Measurements from ENCODE around the gene SFSWAP. TPM values are rescaled to one million over a fixed set of nuclear protein-coding genes. Genes with fewer than 3 reads are reported as not detected.
A peak's percentile ranks its signal among the peaks of the same experiment; 100 is the strongest.

The SFSWAP gene
- total RNA-seq, 4 donors from 2014 or later = 12.8 to 39.5 (median 25.9) TPM

DNA sequence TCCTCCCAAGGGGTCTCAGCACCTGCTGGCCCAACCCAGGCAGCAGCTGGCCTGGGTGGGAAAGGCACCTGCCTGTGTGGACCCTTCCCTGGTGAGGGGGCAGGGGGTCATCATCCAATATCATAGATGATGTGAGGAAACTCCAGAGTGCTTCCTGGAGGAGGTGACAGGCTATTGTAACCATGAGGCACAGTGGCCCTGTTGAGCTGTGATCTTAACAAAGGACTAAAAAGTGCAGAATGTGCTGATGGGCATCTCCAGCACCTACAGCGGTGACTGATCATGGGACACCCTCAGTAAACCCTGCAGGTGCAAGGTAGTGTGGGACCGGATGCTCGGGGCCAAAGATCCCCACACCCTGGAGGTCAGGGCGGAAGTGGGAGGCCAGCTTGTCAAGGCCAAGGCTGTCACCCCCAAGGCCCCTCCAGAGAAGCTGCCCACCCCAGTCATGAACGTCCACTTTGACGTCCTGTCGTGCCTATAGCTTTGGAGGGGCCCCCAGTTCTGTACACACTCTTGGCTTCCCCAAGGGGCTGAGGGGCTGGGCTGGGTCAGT lies 124.8 kb downstream of the SFSWAP start:
- TF ChIP-seq, protein P1, sequence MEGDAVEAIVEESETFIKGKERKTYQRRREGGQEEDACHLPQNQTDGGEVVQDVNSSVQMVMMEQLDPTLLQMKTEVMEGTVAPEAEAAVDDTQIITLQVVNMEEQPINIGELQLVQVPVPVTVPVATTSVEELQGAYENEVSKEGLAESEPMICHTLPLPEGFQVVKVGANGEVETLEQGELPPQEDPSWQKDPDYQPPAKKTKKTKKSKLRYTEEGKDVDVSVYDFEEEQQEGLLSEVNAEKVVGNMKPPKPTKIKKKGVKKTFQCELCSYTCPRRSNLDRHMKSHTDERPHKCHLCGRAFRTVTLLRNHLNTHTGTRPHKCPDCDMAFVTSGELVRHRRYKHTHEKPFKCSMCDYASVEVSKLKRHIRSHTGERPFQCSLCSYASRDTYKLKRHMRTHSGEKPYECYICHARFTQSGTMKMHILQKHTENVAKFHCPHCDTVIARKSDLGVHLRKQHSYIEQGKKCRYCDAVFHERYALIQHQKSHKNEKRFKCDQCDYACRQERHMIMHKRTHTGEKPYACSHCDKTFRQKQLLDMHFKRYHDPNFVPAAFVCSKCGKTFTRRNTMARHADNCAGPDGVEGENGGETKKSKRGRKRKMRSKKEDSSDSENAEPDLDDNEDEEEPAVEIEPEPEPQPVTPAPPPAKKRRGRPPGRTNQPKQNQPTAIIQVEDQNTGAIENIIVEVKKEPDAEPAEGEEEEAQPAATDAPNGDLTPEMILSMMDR (IDR thresholded peaks at IDR 0.05) = no peak
- no peak for TF ChIP-seq POLR2A (IDR thresholded peaks at IDR 0.05)
- H3K27ac ChIP-seq = no peak overlapping the region
- intact Hi-C loops (cut with DNase I) = no loop called here
- DNase-seq = no peak
- no peaks in the 10 kb centered on the region for H3K9me3 ChIP-seq
- peaks cover 0 to 69% (median 3%) of the 10 kb centered on the region in 4 donors for H3K27me3 ChIP-seq
- H3K4me3 ChIP-seq = no peak overlapping the region
- H3K36me3 ChIP-seq = no peaks in the 10 kb centered on the region
- WGBS, 2 donors = 62 to 80% methylated on average over 5 of the region's 7 CpGs
- peaks cover 7 to 41% (median 15%) of the 10 kb centered on the region in 3 donors for H3K4me1 ChIP-seq

DNA sequence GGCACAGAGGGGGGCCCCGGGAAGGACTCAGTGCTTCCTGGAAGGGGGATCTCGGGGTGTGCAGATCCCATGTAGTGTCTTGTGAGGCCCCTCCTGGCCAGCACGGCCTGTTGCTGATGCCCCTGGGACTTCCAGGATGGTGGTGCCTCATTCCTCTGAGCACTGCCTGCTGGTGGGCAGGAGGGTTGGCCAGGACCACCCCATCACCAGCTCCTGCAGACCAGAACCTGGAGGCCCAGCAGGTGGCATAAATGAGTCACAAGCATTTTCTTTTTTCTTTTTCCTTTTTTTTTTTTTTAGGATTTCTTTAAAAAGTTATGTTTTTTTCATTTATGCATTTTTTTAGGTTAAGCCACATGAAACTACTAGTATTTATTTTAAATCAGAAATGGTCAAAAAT lies 125.3 kb downstream of the SFSWAP start:
- Histone ChIP-seq H3K9me3 (no peaks in the 10 kb centered on the region), H3K27ac (no peak overlapping the region), H3K4me1 (peaks cover 3 to 36% (median 10%) of the 10 kb centered on the region in 3 donors), H3K27me3 (peaks cover 0 to 64% (median 3%) of the 10 kb centered on the region in 4 donors), H3K36me3 (peaks cover 0 to under 1% (median 0%) of the 10 kb centered on the region in 3 donors), H3K4me3 (no peak overlapping the region)
- no peak for DNase-seq
- TF ChIP-seq, protein P1 (IDR thresholded peaks at IDR 0.05) = peak in 1 of 6 experiments; percentile 18
- no peak for TF ChIP-seq POLR2A (IDR thresholded peaks at IDR 0.05)
- intact Hi-C loops (cut with DNase I) = no loop called here
- 44 to 48% methylated on average over 2 to 3 of the region's 3 CpGs for WGBS, 2 donors

DNA sequence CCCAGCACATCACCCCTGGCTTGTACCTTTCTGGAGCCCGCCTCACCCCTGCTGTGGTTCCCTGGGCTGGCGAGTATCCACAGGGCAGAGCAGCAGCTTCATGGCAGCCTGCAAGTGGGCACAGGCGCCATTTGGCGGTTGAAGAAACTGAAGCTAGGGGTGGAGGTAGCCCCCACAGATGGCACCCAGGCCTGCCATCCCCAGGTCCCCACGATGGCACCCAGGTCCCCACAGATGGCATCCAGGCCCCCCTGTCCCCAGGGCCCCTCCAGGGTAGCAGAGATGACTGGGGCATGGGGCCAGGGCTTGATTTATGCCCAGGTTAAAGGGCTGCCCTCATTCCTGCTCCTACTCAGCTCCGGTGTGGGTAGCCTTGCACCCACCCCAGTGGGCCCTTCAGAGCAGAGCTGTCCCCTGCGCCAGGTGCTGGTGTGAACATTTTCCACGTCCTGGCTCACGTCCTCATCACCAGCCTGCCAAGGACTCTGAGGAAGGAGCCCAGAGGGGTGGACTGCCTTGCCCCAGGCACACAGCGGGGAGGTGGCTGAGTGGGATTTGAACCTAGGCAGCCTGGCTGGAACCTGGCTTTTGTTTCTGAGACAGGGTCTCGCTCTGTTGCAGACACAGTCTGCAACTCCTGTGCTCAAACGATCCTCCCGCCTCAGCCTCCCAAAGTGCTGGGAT lies 126.0 kb downstream of the SFSWAP start:
- Histone ChIP-seq H3K4me1 (peaks cover 0 to 31% (median 6%) of the 10 kb centered on the region in 3 donors), H3K9me3 (no peaks in the 10 kb centered on the region), H3K27me3 (peaks cover 0 to 60% (median 3%) of the 10 kb centered on the region in 4 donors), H3K36me3 (peaks cover 0 to 4% (median 0%) of the 10 kb centered on the region in 3 donors), H3K27ac (no peak overlapping the region), H3K4me3 (no peak overlapping the region)
- TF ChIP-seq, protein P1 (IDR thresholded peaks at IDR 0.05) = no peak
- no peak for TF ChIP-seq POLR2A (IDR thresholded peaks at IDR 0.05)
- intact Hi-C loops (cut with DNase I) = no loop called here
- no peak for DNase-seq
- WGBS, 2 donors = 66 to 79% methylated on average over 6 of the region's 13 CpGs

DNA sequence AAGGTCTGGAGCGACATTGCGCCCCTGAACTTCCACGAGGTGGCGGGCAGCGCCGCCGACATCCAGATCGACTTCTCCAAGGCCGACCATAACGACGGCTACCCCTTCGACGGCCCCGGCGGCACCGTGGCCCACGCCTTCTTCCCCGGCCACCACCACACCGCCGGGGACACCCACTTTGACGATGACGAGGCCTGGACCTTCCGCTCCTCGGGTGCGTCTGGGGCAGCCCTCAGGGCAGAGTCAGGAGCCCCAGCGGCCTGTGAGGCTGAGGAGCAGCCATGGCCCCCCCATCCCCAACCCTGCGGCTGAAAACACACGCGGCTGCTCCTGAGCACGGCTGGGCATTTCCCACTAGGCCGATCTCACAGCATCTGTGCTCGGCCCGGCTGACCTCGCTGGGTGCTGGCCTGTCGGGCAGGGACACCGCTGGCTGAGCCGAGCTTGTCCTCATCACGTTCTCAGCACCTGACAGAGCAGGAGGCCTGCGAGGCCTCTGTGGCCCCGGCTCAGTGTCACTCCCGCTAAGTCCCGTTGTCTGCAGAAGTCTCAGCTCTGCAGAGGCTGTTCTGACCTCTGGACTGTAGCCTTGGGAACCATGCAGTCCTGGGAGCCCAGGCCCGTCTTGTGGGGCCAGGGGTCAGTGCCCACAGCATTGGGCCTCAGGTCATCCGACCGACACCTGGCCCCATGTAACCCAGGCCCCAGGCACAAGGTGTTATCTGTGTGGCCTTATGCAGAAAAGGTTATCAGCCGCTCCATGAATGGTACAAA lies 129.9 kb downstream of the SFSWAP start:
- Histone ChIP-seq H3K4me3 (no peak overlapping the region), H3K4me1 (no peaks in the 10 kb centered on the region), H3K36me3 (peaks cover 0 to 4% (median 0%) of the 10 kb centered on the region in 3 donors), H3K27ac (no peak overlapping the region), H3K27me3 (peaks cover 0 to 23% (median 0%) of the 10 kb centered on the region in 4 donors), H3K9me3 (no peaks in the 10 kb centered on the region)
- TF ChIP-seq, protein P1 (IDR thresholded peaks at IDR 0.05) = no peak
- TF ChIP-seq POLR2A (IDR thresholded peaks at IDR 0.05) = no peak
- 100% methylated on average over 2 of the region's 46 CpGs; no CpG with 5 or more reads in 1 of the 2 donors for WGBS, 2 donors
- no peak for DNase-seq
- intact Hi-C loops (cut with DNase I) = loop anchor here (10.0 kb wide), 1 partner anchor 164 kb away; no protein-coding TSS in a partner anchor
